ENCODE data around the gene EIF2AK3. TPM values are rescaled to one million over a fixed set of nuclear protein-coding genes. Genes with fewer than 3 reads are reported as not detected.
"Not testable (repeated sequence)": the region's sequence is repeated elsewhere in the genome, so short reads cannot be mapped to it uniquely, and the experiment has no call there.

Gene EIF2AK3
- total RNA-seq, 1 experiment from 2014 or later = 11.3 TPM

DNA sequence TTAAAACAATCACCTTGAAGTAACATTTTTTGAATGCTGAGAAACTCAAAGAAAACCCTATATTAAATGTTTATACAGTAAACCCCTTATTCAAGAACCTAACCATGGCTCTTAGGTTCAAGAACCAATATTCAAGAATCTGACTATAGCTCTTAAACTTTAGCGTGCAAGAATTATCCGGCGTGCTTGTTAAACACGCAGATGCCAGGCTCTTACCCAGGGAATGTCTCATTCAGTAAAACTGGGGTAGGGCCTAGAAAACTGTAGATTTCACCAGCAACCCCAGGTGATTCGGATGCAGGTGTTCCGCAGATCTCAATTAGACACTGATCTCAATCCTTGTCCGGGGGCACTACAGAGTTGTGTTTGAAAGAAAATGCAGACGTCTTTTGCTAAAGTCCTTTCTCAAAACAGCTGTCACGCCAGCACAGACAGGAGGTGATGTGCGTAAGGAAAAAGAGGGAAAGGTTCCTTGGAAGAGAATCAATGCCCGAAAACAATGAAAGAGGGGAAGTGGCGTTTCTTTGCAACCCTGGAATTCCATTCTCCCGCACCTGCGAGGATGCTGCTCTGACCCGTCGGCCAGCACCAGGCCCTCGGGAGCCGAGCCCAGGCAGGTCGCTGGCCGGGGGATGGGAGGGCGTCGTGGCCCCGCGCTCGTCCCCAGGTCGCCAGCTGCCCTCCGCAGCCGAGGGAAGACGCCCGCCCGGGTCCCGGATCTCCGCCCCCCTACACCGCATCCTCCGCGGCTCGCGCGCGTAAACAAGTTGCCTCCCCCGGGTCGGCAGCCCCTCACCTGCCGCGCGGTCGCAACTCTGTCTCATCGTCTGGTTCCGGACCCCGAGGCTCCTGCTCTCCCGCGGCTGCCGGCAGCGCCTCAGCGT is 851 bp downstream of the EIF2AK3 start:
- ChIA-PET CTCF (no interaction called here), POLR2A (no interaction called here)
- ATAC-seq (peak; percentile 3), DNase-seq (ENCODE audit: low read depth, low spot score) (no peak)
- Histone ChIP-seq H3K4me3 (ENCODE audit: low read depth in 2 of 2, low read length in 2 of 2) (peak overlapping the region; percentile 86 to 88), H3K4me1 (ENCODE audit: control insufficient read depth, insufficient read depth, low read length) (peaks cover 21% of the 10 kb centered on the region), H3K27ac (ENCODE audit: low read length) (peak overlapping the region; percentile 80), H3K27me3 (ENCODE audit: control insufficient read depth, insufficient read depth, low read length) (no peaks in the 10 kb centered on the region), H3K9me3 (ENCODE audit: control insufficient read depth, insufficient read depth, low read depth, low read length) (no peaks in the 10 kb centered on the region), H3K36me3 (ENCODE audit: control insufficient read depth, insufficient read depth, low read length) (peaks cover 3% of the 10 kb centered on the region; the same call in 1 of the 2 replicates)
- no TSS peak for BruUV-seq (replicated peaks)
- in situ Hi-C loops (cut with HindIII; ENCODE audit: low pct_unique_long_range_greater_than_20kb, low sequenced_read_pairs) (no loop called here), intact Hi-C loops (cut with micrococcal nuclease; ENCODE audit: unreplicated experiment) (no loop called here)
- no peak for TF ChIP-seq POLR2AphosphoS5 (IDR thresholded peaks at IDR 0.05; ENCODE audit: low read depth, low read length)
- TF ChIP-seq CTCF (IDR thresholded peaks at IDR 0.05) = no peak
- no peak for TF ChIP-seq SIN3A (IDR thresholded peaks at IDR 0.05; ENCODE audit: borderline replicate concordance, insufficient read depth, low read depth, low read length)
- TF ChIP-seq TCF7L2 (IDR thresholded peaks at IDR 0.05; ENCODE audit: low read depth, low read length) = no peak
- TF ChIP-seq REST (IDR thresholded peaks at IDR 0.05; ENCODE audit: insufficient read depth in 1 of 2, low read depth in 2 of 2, low read length in 1 of 2) = no peak

DNA sequence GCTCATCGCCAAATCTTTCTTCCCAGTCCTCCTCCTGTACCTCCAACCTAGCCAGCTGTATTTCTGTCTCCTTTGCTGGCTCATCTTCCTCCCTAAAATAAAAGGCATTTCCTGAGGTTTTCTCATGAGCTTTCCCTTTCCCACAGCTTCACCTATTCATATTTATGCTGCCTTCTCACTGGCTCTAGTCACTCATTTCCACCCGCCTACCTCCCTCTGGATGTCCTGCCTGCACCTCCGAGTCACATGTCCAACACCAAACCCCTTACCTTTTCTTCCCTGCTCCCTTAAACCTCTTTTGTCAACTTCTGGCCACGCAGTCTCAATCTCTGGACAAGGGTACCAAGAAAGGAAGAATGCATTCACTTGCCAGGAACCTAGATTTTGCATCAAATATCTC is 2.8 kb downstream of the EIF2AK3 start:
- Histone ChIP-seq H3K27ac (ENCODE audit: low read length) (no peak overlapping the region), H3K4me3 (ENCODE audit: low read depth in 2 of 2, low read length in 2 of 2) (no peak overlapping the region), H3K4me1 (ENCODE audit: control insufficient read depth, insufficient read depth, low read length) (peaks cover 21% of the 10 kb centered on the region), H3K36me3 (ENCODE audit: control insufficient read depth, insufficient read depth, low read length) (peaks cover 3% of the 10 kb centered on the region; the same call in 1 of the 2 replicates), H3K27me3 (ENCODE audit: control insufficient read depth, insufficient read depth, low read length) (no peaks in the 10 kb centered on the region), H3K9me3 (ENCODE audit: control insufficient read depth, insufficient read depth, low read depth, low read length) (no peaks in the 10 kb centered on the region)
- in situ Hi-C loops (cut with HindIII; ENCODE audit: low pct_unique_long_range_greater_than_20kb, low sequenced_read_pairs) (no loop called here), intact Hi-C loops (cut with micrococcal nuclease; ENCODE audit: unreplicated experiment) (no loop called here)
- DNase-seq (ENCODE audit: low read depth, low spot score) (no peak), ATAC-seq (no peak)
- ChIA-PET CTCF (no interaction called here), POLR2A (no interaction called here)
- TF ChIP-seq SIN3A (IDR thresholded peaks at IDR 0.05; ENCODE audit: borderline replicate concordance, insufficient read depth, low read depth, low read length) = no peak
- TF ChIP-seq CTCF (IDR thresholded peaks at IDR 0.05) = no peak
- no peak for TF ChIP-seq POLR2AphosphoS5 (IDR thresholded peaks at IDR 0.05; ENCODE audit: low read depth, low read length)
- TF ChIP-seq REST (IDR thresholded peaks at IDR 0.05; ENCODE audit: insufficient read depth in 1 of 2, low read depth in 2 of 2, low read length in 1 of 2) = no peak
- no TSS peak for BruUV-seq (replicated peaks)

- POLR2A ChIA-PET; H3K36me3 ChIP-seq (ENCODE audit: control insufficient read depth, insufficient read depth, low read length); H3K4me3 ChIP-seq (ENCODE audit: low read depth in 2 of 2, low read length in 2 of 2); H3K27ac ChIP-seq (ENCODE audit: low read length); BruUV-seq (replicated peaks); CTCF ChIA-PET; in situ Hi-C loops (cut with HindIII; ENCODE audit: low pct_unique_long_range_greater_than_20kb, low sequenced_read_pairs); ATAC-seq; H3K27me3 ChIP-seq (ENCODE audit: control insufficient read depth, insufficient read depth, low read length); DNase-seq (ENCODE audit: low read depth, low spot score); intact Hi-C loops (cut with micrococcal nuclease; ENCODE audit: unreplicated experiment); H3K9me3 ChIP-seq (ENCODE audit: control insufficient read depth, insufficient read depth, low read depth, low read length): not testable (repeated sequence)
- H3K4me1 ChIP-seq (ENCODE audit: control insufficient read depth, insufficient read depth, low read length) = peaks cover 20% of the 10 kb centered on the region
These were observed 3.3 kb downstream of the EIF2AK3 start for GRCh38 chr2:88623831-88624465.

Measured in Panc1 (cell line).